Middle frontal gyrus (tissue), 1 donor: ENCODE data around the gene FLACC1.
"Not testable (repeated sequence)": the region's sequence is repeated elsewhere in the genome, so short reads cannot be mapped to it uniquely, and the experiment has no call there.

Source experiments
- DNase-seq: peaks from one replicate; pipeline ENCODE4 v3.0.0-alpha.2; 2015; ENCODE audit warnings: low spot score; ENCODE audit errors: extremely low spot score

FLACC1 gene

GRCh38 chr2:201350879-201351278 lies 6.3 kb downstream of the FLACC1 start:
- DNase-seq, result no peak

GRCh38 chr2:201349601-201350000 lies 7.5 kb downstream of the FLACC1 start:
- no peak for DNase-seq

GRCh38 chr2:201348758-201349157 lies 8.4 kb downstream of the FLACC1 start:
- DNase-seq, result no peak

GRCh38 chr2:201347138-201347537 lies 10.0 kb downstream of the FLACC1 start:
- no peak for DNase-seq

- no peak for DNase-seq
Observed at GRCh38 chr2:201345625-201346213, 11.4 kb downstream of the FLACC1 start.

- DNase-seq, result no peak
Observed at GRCh38 chr2:201344663-201345366, 12.3 kb downstream of the FLACC1 start.

- no peak for DNase-seq
Observed at GRCh38 chr2:201343559-201343958, 13.6 kb downstream of the FLACC1 start.

- DNase-seq, result no peak
Observed at GRCh38 chr2:201342923-201343322, 14.2 kb downstream of the FLACC1 start.

GRCh38 chr2:201329409-201329808 lies 27.7 kb downstream of the FLACC1 start:
- DNase-seq, result no peak

- DNase-seq, result no peak
Observed at GRCh38 chr2:201327678-201328077, 29.5 kb downstream of the FLACC1 start.

- DNase-seq, result no peak
Observed at GRCh38 chr2:201322772-201323171, 34.4 kb downstream of the FLACC1 start.

GRCh38 chr2:201320701-201321100 lies 36.4 kb downstream of the FLACC1 start:
- DNase-seq, result no peak

GRCh38 chr2:201320257-201320656 lies 36.9 kb downstream of the FLACC1 start:
- DNase-seq, result no peak

- no peak for DNase-seq
Observed at GRCh38 chr2:201319511-201319910, 37.6 kb downstream of the FLACC1 start.

GRCh38 chr2:201313362-201313761 lies 43.8 kb downstream of the FLACC1 start:
- no peak for DNase-seq

- DNase-seq, result no peak
Observed at GRCh38 chr2:201308914-201309313, 48.2 kb downstream of the FLACC1 start.

- DNase-seq, result no peak
Observed at GRCh38 chr2:201307876-201308275, 49.3 kb downstream of the FLACC1 start.

- not testable (repeated sequence) for DNase-seq
Observed at GRCh38 chr2:201299929-201300328, 57.2 kb downstream of the FLACC1 start.

GRCh38 chr2:201298462-201299052 lies 58.6 kb downstream of the FLACC1 start:
- no peak for DNase-seq

GRCh38 chr2:201290457-201291148 lies 66.5 kb downstream of the FLACC1 start:
- DNase-seq, result not testable (repeated sequence)

GRCh38 chr2:201285499-201285898 lies 71.6 kb downstream of the FLACC1 start:
- no peak for DNase-seq
